Measurements from ENCODE around the gene MRPS30. TPM values are rescaled to one million over a fixed set of nuclear protein-coding genes. Genes with fewer than 3 reads are reported as not detected.
"Not testable (repeated sequence)": the region's sequence is repeated elsewhere in the genome, so short reads cannot be mapped to it uniquely, and the experiment has no call there.

MRPS30 gene
- total and polyA plus RNA-seq, 2 experiments from 2014 or later = 86.1 to 156 TPM

DNA sequence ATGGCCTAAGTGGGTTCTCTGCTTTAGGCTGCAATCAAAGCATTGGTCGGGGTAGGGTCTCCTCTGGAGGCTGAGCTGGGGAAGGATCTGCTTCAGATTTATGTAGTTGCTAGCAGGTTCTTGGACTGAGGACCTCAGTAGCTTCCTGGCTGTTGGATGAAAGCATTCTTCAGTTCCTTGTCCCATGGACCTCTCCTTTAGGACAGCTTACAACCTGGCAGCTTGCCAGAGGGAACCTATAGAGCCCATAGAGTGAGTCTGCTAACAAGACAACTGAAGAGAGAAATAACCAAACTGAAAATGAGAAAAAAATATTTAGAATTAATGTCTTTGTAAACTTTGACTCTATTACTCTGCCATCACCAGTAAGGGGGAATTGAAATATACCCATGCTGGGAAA lies 12.4 kb downstream of the MRPS30 start (continued):
- TF ChIP-seq, protein P1, sequence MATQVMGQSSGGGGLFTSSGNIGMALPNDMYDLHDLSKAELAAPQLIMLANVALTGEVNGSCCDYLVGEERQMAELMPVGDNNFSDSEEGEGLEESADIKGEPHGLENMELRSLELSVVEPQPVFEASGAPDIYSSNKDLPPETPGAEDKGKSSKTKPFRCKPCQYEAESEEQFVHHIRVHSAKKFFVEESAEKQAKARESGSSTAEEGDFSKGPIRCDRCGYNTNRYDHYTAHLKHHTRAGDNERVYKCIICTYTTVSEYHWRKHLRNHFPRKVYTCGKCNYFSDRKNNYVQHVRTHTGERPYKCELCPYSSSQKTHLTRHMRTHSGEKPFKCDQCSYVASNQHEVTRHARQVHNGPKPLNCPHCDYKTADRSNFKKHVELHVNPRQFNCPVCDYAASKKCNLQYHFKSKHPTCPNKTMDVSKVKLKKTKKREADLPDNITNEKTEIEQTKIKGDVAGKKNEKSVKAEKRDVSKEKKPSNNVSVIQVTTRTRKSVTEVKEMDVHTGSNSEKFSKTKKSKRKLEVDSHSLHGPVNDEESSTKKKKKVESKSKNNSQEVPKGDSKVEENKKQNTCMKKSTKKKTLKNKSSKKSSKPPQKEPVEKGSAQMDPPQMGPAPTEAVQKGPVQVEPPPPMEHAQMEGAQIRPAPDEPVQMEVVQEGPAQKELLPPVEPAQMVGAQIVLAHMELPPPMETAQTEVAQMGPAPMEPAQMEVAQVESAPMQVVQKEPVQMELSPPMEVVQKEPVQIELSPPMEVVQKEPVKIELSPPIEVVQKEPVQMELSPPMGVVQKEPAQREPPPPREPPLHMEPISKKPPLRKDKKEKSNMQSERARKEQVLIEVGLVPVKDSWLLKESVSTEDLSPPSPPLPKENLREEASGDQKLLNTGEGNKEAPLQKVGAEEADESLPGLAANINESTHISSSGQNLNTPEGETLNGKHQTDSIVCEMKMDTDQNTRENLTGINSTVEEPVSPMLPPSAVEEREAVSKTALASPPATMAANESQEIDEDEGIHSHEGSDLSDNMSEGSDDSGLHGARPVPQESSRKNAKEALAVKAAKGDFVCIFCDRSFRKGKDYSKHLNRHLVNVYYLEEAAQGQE (IDR thresholded peaks at IDR 0.05; ENCODE audit: unreplicated experiment) = no peak
- TF ChIP-seq NANOG (IDR thresholded peaks at IDR 0.05; ENCODE audit: borderline replicate concordance) = no peak
- TF ChIP-seq ZNF114 (CRISPR knock-in tag; IDR thresholded peaks at IDR 0.05) = no peak
- no peak for TF ChIP-seq EZH2phosphoT487 (IDR thresholded peaks at IDR 0.05; ENCODE audit: unreplicated experiment)
- TF ChIP-seq CREB1 (CRISPR knock-in tag; IDR thresholded peaks at IDR 0.05; ENCODE audit: low read depth) = no peak

DNA sequence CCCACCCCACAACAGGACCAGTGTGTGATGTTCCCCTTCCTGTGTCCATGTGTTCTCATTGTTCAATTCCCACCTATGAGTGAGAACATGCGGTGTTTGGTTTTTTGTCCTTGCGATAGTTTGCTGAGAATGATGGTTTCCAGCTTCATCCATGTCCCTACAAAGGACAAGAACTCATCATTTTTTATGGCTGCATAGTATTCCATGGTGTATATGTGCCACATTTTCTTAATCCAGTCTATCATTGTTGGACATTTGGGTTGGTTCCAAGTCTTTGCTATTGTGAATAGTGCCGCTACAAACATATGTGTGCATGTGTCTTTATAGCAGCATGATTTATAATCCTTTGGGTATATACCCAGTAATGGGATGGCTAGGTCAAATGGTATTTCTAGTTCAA lies 15.9 kb downstream of the MRPS30 start:
- H3K79me2 ChIP-seq (replicated peaks; ENCODE audit: insufficient read depth); H3K27me3 ChIP-seq (ENCODE audit: insufficient read depth); H3K4me1 ChIP-seq (ENCODE audit: insufficient read depth); H3K4me2 ChIP-seq; H2AFZ ChIP-seq; H3K4me3 ChIP-seq; ATAC-seq; H3K4me3 Mint-ChIP-seq; H3K4me1 Mint-ChIP-seq; H3K27ac ChIP-seq (ENCODE audit: low read depth); H3K36me3 ChIP-seq (ENCODE audit: insufficient read depth); DNase-seq (ENCODE audit: low spot score); H3K9me3 Mint-ChIP-seq; H4K20me1 ChIP-seq (replicated peaks; ENCODE audit: insufficient read depth); H3K27ac Mint-ChIP-seq; H3F3A ChIP-seq (replicated peaks; ENCODE audit: low read depth); H3K9me2 ChIP-seq (ENCODE audit: insufficient read depth); H3K27me3 Mint-ChIP-seq (ENCODE audit: insufficient read depth, low read depth, poor library complexity): not testable (repeated sequence)
- H3K36me3 Mint-ChIP-seq (ENCODE audit: low read depth) = peaks cover 20% of the 10 kb centered on the region; the same call in 2 of the 3 replicates

DNA sequence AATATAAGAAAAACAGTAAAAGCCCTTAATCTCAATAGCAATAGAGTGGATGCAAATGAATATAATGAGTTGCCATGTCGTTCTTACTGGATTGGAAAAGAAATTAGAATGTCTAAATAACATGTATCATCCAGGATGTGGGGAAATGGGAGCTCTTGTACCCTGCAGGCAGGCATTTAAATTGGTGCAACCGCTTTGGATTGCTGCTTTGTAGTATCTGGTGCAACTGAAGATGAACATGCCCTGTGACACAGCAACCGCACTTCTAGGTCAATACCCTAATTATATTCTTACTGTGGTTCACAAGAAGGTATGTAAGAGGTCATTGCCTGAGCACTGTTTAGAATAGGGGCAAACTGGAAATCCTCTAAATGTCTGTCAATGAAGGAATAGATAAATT lies 18.9 kb downstream of the MRPS30 start:
- no peak overlapping the region for H3K4me2 ChIP-seq
- TF ChIP-seq POLR2AphosphoS5 (IDR thresholded peaks at IDR 0.05; ENCODE audit: low read depth) = no peak
- TF ChIP-seq, protein P1 (IDR thresholded peaks at IDR 0.05; ENCODE audit: unreplicated experiment) = no peak
- TF ChIP-seq, protein P2, sequence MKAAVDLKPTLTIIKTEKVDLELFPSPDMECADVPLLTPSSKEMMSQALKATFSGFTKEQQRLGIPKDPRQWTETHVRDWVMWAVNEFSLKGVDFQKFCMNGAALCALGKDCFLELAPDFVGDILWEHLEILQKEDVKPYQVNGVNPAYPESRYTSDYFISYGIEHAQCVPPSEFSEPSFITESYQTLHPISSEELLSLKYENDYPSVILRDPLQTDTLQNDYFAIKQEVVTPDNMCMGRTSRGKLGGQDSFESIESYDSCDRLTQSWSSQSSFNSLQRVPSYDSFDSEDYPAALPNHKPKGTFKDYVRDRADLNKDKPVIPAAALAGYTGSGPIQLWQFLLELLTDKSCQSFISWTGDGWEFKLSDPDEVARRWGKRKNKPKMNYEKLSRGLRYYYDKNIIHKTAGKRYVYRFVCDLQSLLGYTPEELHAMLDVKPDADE (IDR thresholded peaks at IDR 0.05) = no peak
- no peak for TF ChIP-seq CREB1 (CRISPR knock-in tag; IDR thresholded peaks at IDR 0.05; ENCODE audit: low read depth)
- TF ChIP-seq NANOG (IDR thresholded peaks at IDR 0.05; ENCODE audit: borderline replicate concordance) = no peak
- TF ChIP-seq ZNF331 (CRISPR knock-in tag; IDR thresholded peaks at IDR 0.05; ENCODE audit: low read depth) = no peak
- TF ChIP-seq STAT1 (IDR thresholded peaks at IDR 0.05; ENCODE audit: unreplicated experiment) = no peak
- no peak for TF ChIP-seq ZNF114 (CRISPR knock-in tag; IDR thresholded peaks at IDR 0.05)
- TF ChIP-seq EZH2phosphoT487 (IDR thresholded peaks at IDR 0.05; ENCODE audit: unreplicated experiment) = no peak
- no peak for TF ChIP-seq EZH2 (IDR thresholded peaks at IDR 0.05; ENCODE audit: low read depth, unreplicated experiment)
- no peak for TF ChIP-seq JUNB (IDR thresholded peaks at IDR 0.05; ENCODE audit: unreplicated experiment)
- H3K9me2 ChIP-seq (ENCODE audit: insufficient read depth) = no peaks in the 10 kb centered on the region
- Mint-ChIP-seq H3K27me3 (ENCODE audit: insufficient read depth, low read depth, poor library complexity) (peaks cover 1% of the 10 kb centered on the region), H3K36me3 (ENCODE audit: low read depth) (peaks cover 13% of the 10 kb centered on the region; the same call in 2 of the 3 replicates), H3K27ac (peak overlapping the region; percentile 41; the same call in 1 of the 2 replicates), H3K4me3 (no peak overlapping the region), H3K4me1 (peaks cover 15% of the 10 kb centered on the region; the same call in 2 of the 3 replicates), H3K9me3 (no peaks in the 10 kb centered on the region; the same call in 2 of the 3 replicates)
- no peaks in the 10 kb centered on the region for H4K20me1 ChIP-seq (replicated peaks; ENCODE audit: insufficient read depth)
- H3K27me3 ChIP-seq (ENCODE audit: insufficient read depth) = no peaks in the 10 kb centered on the region
- H3K79me2 ChIP-seq (replicated peaks; ENCODE audit: insufficient read depth) = no peaks in the 10 kb centered on the region
- ATAC-seq = no peak
- no peak overlapping the region for H3K4me3 ChIP-seq
- H3K36me3 ChIP-seq (ENCODE audit: insufficient read depth) = 0 out of 2 replicates have a peak, but pooled peaks cover 2% of the 10 kb centered on the region
- no peak overlapping the region for H2AFZ ChIP-seq
- H3K27ac ChIP-seq (ENCODE audit: low read depth) = no peak overlapping the region
- peaks cover 10% of the 10 kb centered on the region; the same call in 1 of the 2 replicates for H3K4me1 ChIP-seq (ENCODE audit: insufficient read depth)
- H3F3A ChIP-seq (replicated peaks; ENCODE audit: low read depth) = no peaks in the 10 kb centered on the region
- DNase-seq (ENCODE audit: low spot score) = no peak
